Measurements from ENCODE around the gene KCNK5.

DNA sequence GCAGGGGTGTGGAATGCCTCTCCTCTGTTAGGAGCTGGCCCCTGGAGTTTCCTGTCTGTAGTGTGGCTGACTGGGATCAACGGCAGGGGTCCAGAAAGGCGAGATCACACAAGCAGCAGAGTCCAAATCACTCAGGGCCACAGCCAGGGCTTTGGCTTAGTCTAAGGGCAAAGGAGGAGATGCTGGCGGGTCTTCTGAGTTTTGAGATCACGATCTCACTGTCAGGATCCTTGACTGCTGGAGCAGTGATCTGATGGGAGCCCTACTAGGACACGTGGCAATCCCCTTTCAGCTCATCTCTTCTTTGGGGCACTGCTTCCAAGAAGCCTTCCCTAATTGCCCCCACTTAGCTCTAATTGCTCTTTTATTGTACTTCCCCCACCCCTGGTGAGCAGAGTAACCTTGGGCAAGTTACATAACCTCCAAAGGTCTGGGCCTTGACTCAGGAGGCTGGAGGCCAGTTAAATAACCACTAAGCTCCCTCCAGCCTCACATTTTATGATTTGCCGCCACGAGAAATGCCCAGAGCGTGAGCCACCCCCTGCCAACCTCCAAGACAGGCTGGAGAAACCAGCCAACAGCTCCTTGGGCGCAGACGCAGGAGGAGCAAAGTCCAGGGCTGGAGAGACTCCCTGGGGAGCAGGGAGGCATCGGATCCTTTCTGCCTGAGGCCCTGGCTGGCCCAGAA lies 12.0 kb downstream of the KCNK5 start:
- TF ChIP-seq, protein P1, sequence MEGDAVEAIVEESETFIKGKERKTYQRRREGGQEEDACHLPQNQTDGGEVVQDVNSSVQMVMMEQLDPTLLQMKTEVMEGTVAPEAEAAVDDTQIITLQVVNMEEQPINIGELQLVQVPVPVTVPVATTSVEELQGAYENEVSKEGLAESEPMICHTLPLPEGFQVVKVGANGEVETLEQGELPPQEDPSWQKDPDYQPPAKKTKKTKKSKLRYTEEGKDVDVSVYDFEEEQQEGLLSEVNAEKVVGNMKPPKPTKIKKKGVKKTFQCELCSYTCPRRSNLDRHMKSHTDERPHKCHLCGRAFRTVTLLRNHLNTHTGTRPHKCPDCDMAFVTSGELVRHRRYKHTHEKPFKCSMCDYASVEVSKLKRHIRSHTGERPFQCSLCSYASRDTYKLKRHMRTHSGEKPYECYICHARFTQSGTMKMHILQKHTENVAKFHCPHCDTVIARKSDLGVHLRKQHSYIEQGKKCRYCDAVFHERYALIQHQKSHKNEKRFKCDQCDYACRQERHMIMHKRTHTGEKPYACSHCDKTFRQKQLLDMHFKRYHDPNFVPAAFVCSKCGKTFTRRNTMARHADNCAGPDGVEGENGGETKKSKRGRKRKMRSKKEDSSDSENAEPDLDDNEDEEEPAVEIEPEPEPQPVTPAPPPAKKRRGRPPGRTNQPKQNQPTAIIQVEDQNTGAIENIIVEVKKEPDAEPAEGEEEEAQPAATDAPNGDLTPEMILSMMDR (IDR thresholded peaks at IDR 0.05), result no peak
- no peak for TF ChIP-seq ZFX (IDR thresholded peaks at IDR 0.05; ENCODE audit: borderline replicate concordance)
